H9 (cell line): ENCODE results near the gene RUNDC3A. TPM values are rescaled to one million over a fixed set of nuclear protein-coding genes. Genes with fewer than 3 reads are reported as not detected.

Experiments
- DNase-seq: peaks from one replicate; pipeline ENCODE4 v3.0.0-alpha.2; 2017
- H2AFZ ChIP-seq: one replicate; pipeline ENCODE4 v1.6.1; 2013; ENCODE audit warnings: mild to moderate bottlenecking, low read length, control low read depth, moderate library complexity
- H2AK5ac ChIP-seq: 2 replicates; pipeline ENCODE4 v1.6.1; 2013; ENCODE audit warnings: low read length, control low read depth, mixed read lengths; ENCODE audit not compliant: insufficient read length
- H2BK120ac ChIP-seq: one replicate; pipeline ENCODE4 v1.6.1; 2013; ENCODE audit warnings: low read depth, mild to moderate bottlenecking, low read length, control low read depth, inconsistent platforms; ENCODE audit not compliant: poor library complexity, severe bottlenecking
- H2BK12ac ChIP-seq: 2 replicates; pipeline ENCODE4 v1.6.1; 2013; ENCODE audit warnings: low read length, control low read depth, mixed read lengths, low read depth; ENCODE audit not compliant: insufficient read length
- H2BK15ac ChIP-seq: 2 replicates; pipeline ENCODE4 v1.6.1; 2013; ENCODE audit warnings: low read depth, low read length, control low read depth
- H2BK20ac ChIP-seq: one replicate; pipeline ENCODE4 v1.6.1; 2013; ENCODE audit warnings: low read depth, mild to moderate bottlenecking, low read length, control low read depth, inconsistent platforms; ENCODE audit not compliant: poor library complexity, severe bottlenecking
- H2BK5ac ChIP-seq: 2 replicates; pipeline ENCODE4 v1.6.1; 2013; ENCODE audit warnings: low read length, control low read depth, mixed read lengths; ENCODE audit not compliant: insufficient read length
- H3K14ac ChIP-seq: 2 replicates; pipeline ENCODE4 v1.6.1; 2013; ENCODE audit warnings: low read length, control low read depth; ENCODE audit not compliant: insufficient read depth
- H3K18ac ChIP-seq: 2 replicates; pipeline ENCODE4 v1.6.1; 2013; ENCODE audit warnings: low read depth, mild to moderate bottlenecking, mixed read lengths, low read length, control low read depth; ENCODE audit not compliant: insufficient read length
- H3K23ac ChIP-seq: 2 replicates; pipeline ENCODE4 v1.6.1; 2013; ENCODE audit warnings: low read length, control low read depth, mixed read lengths, low read depth; ENCODE audit not compliant: insufficient read length
- H3K23me2 ChIP-seq: 2 replicates; pipeline ENCODE4 v1.6.1; 2013; ENCODE audit warnings: low read depth, mild to moderate bottlenecking, mixed read lengths, low read length, control low read depth; ENCODE audit not compliant: insufficient read length, poor library complexity, severe bottlenecking
- H3K27ac ChIP-seq: 2 replicates; pipeline ENCODE4 v1.5.1; 2013; ENCODE audit warnings: low read length, control low read depth, mixed read lengths, low read depth; ENCODE audit not compliant: insufficient read length
- H3K27me3 ChIP-seq: 2 replicates; pipeline ENCODE4 v1.6.1; 2013; ENCODE audit warnings: low read length, control low read depth, inconsistent platforms; ENCODE audit not compliant: insufficient read depth
- H3K4ac ChIP-seq: 2 replicates; pipeline ENCODE4 v1.6.1; 2013; ENCODE audit warnings: low read depth, mild to moderate bottlenecking, control low read depth, inconsistent platforms, low read length, moderate library complexity
- H3K4me1 ChIP-seq: 2 replicates; pipeline ENCODE4 v1.6.1; 2013; ENCODE audit warnings: low read length, control low read depth, inconsistent platforms; ENCODE audit not compliant: insufficient read depth
- H3K4me2 ChIP-seq: 2 replicates; pipeline ENCODE4 v1.6.1; 2013; ENCODE audit warnings: low read length, control low read depth, mixed read lengths; ENCODE audit not compliant: insufficient read length, insufficient read depth
- H3K56ac ChIP-seq: 2 replicates; pipeline ENCODE4 v1.6.1; 2013; ENCODE audit warnings: low read depth, mild to moderate bottlenecking, mixed read lengths, low read length, control low read depth; ENCODE audit not compliant: insufficient read length
- H3K79me1 ChIP-seq: 2 replicates; pipeline ENCODE4 v1.6.1; 2013; ENCODE audit warnings: low read depth, mild to moderate bottlenecking, moderate library complexity, low read length, control low read depth, inconsistent platforms; ENCODE audit not compliant: insufficient read depth, poor library complexity, severe bottlenecking
- H3K79me2 ChIP-seq: 2 replicates; pipeline ENCODE4 v1.6.1; 2013; ENCODE audit warnings: low read length, control low read depth, inconsistent platforms; ENCODE audit not compliant: insufficient read depth
- H3K9ac ChIP-seq: 2 replicates; pipeline ENCODE4 v1.6.1; 2013; ENCODE audit warnings: low read length, control low read depth, mixed read lengths; ENCODE audit not compliant: insufficient read length; ENCODE audit errors: extremely low read depth
- H3K9me3 ChIP-seq: one replicate; pipeline ENCODE4 v1.6.1; 2013; ENCODE audit warnings: low read depth, low read length, inconsistent platforms; ENCODE audit not compliant: control insufficient read depth
- H3T11ph ChIP-seq: one replicate; pipeline ENCODE4 v1.6.1; 2013; ENCODE audit warnings: mild to moderate bottlenecking, low read length, control low read depth, inconsistent platforms
- H4K20me1 ChIP-seq: one replicate; pipeline ENCODE4 v1.6.1; 2013; ENCODE audit not compliant: control insufficient read depth, insufficient read length, insufficient read depth
- H4K5ac ChIP-seq: 2 replicates; pipeline ENCODE4 v1.6.1; 2013; ENCODE audit warnings: low read depth, mild to moderate bottlenecking, mixed read lengths, low read length, control low read depth; ENCODE audit not compliant: insufficient read length
- H4K8ac ChIP-seq: replicated peaks from 2 replicates; pipeline ENCODE4 v1.6.1; 2013; ENCODE audit warnings: low read length, control low read depth, mixed read lengths, low read depth; ENCODE audit not compliant: insufficient read length
- H4K91ac ChIP-seq: 2 replicates; pipeline ENCODE4 v1.6.1; 2013; ENCODE audit warnings: low read depth, mild to moderate bottlenecking, moderate library complexity, mixed read lengths, low read length, control low read depth; ENCODE audit not compliant: insufficient read length
- H3K27ac Mint-ChIP-seq, 3 experiments: 2 replicates in 2 of 3; 3 replicates in 1 of 3; pipeline ENCODE4 v1.8.0; 2020 to 2021; ENCODE audit warnings: mixed read lengths in 3 of 3, mild to moderate bottlenecking in 1 of 3, moderate library complexity in 1 of 3
- H3K27me3 Mint-ChIP-seq: 2 replicates; pipeline ENCODE4 v1.8.0; 2021; ENCODE audit warnings: low read depth, mild to moderate bottlenecking, moderate library complexity, mixed read lengths
- H3K36me3 Mint-ChIP-seq, 3 experiments: 2 replicates in 2 of 3; 3 replicates in 1 of 3; pipeline ENCODE4 v1.8.0; 2020 to 2021; ENCODE audit warnings: low read depth in 3 of 3, mixed read lengths in 3 of 3; ENCODE audit not compliant: insufficient read depth in 1 of 3
- H3K4me1 Mint-ChIP-seq, 2 experiments: 2 replicates each; pipeline ENCODE4 v1.8.0; 2020; ENCODE audit warnings: mixed read lengths in 2 of 2
- H3K4me3 Mint-ChIP-seq, 2 experiments: 2 replicates in 1 of 2; 3 replicates in 1 of 2; pipeline ENCODE4 v1.8.0; 2020 to 2021; ENCODE audit warnings: mild to moderate bottlenecking in 2 of 2, mixed read lengths in 2 of 2, moderate library complexity in 1 of 2
- H3K9me3 Mint-ChIP-seq, 2 experiments: 2 replicates in 1 of 2; 3 replicates in 1 of 2; pipeline ENCODE4 v1.8.0; 2020; ENCODE audit warnings: mild to moderate bottlenecking in 2 of 2, mixed read lengths in 2 of 2, moderate library complexity in 1 of 2
- WGBS: extraction: QIAGEN DNeasy Blood & Tissue Kit; methylation state at CpG from one replicate; pipeline ENCODE4 v1.1.7; 2013; ENCODE audit warnings: missing lambda C conversion rate, low lambda C conversion rate, mixed read lengths; ENCODE audit not compliant: insufficient read length; ENCODE audit errors: extremely low coverage; 5-methylcytosine and 5-hydroxymethylcytosine counted together
- total RNA-seq: library from RNA; stranded (reverse); gene quantifications from 2 replicates; pipeline ENCODE4 v1.2.1, GENCODE V29; 2021
- TF ChIP-seq, protein P1 (sequence below): fragments of 200-600 bp; sonication (generic); conservative IDR thresholded peaks from 3 replicates; pipeline ENCODE4 v1.8.0; 2021; ENCODE audit warnings: antibody characterized with exemption, mild to moderate bottlenecking

Gene RUNDC3A
- total RNA-seq, 1 experiment from 2014 or later = 3.8 TPM

- H4K5ac ChIP-seq = no peak overlapping the region
- Mint-ChIP-seq H3K9me3 (no peaks in the 10 kb centered on the region), H3K36me3 (no peaks in the 10 kb centered on the region)
These were observed 27.6 kb downstream of the RUNDC3A start for GRCh38 chr17:44335968-44336367.

More at GRCh38 chr17:44335968-44336367, 27.6 kb downstream of the RUNDC3A start:
- no CpG with 5 or more reads among the region's 5 CpGs for WGBS
- Histone ChIP-seq H3K56ac (no peak overlapping the region), H3K27ac (no peak overlapping the region), H3K9me3 (no peaks in the 10 kb centered on the region), H4K8ac (no peak overlapping the region), H3K79me2 (no peaks in the 10 kb centered on the region), H2AK5ac (no peak overlapping the region), H2BK120ac (no peak overlapping the region), H2BK5ac (no peak overlapping the region), H2AFZ (no peak overlapping the region), H3K79me1 (no peaks in the 10 kb centered on the region), H3K23me2 (no peaks in the 10 kb centered on the region), H2BK12ac (no peak overlapping the region), H4K91ac (no peak overlapping the region), H3K27me3 (no peaks in the 10 kb centered on the region), H2BK20ac (no peak overlapping the region), H3K9ac (no peak overlapping the region), H3T11ph (no peak overlapping the region), H3K23ac (no peak overlapping the region), H3K18ac (no peak overlapping the region), H3K14ac (no peak overlapping the region), H3K4ac (no peak overlapping the region), H2BK15ac (no peak overlapping the region), H4K20me1 (no peaks in the 10 kb centered on the region), H3K4me2 (no peak overlapping the region), H3K4me1 (no peaks in the 10 kb centered on the region)
- Mint-ChIP-seq H3K4me1 (peaks cover 13 to 15% of the 10 kb centered on the region in 2 experiments), H3K27me3 (peaks cover 9% of the 10 kb centered on the region), H3K27ac (no peak overlapping the region), H3K4me3 (peak overlapping the region in 1 of 2 experiments; percentile 65; a peak in 1 of 5 replicates)
- TF ChIP-seq, protein P1, sequence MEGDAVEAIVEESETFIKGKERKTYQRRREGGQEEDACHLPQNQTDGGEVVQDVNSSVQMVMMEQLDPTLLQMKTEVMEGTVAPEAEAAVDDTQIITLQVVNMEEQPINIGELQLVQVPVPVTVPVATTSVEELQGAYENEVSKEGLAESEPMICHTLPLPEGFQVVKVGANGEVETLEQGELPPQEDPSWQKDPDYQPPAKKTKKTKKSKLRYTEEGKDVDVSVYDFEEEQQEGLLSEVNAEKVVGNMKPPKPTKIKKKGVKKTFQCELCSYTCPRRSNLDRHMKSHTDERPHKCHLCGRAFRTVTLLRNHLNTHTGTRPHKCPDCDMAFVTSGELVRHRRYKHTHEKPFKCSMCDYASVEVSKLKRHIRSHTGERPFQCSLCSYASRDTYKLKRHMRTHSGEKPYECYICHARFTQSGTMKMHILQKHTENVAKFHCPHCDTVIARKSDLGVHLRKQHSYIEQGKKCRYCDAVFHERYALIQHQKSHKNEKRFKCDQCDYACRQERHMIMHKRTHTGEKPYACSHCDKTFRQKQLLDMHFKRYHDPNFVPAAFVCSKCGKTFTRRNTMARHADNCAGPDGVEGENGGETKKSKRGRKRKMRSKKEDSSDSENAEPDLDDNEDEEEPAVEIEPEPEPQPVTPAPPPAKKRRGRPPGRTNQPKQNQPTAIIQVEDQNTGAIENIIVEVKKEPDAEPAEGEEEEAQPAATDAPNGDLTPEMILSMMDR = no peak
- no peak for DNase-seq
